A172 (cell line): ENCODE data around the gene RBM5. TPM values are rescaled to one million over a fixed set of nuclear protein-coding genes. Genes with fewer than 3 reads are reported as not detected.
"Not testable (repeated sequence)": the region's sequence is repeated elsewhere in the genome, so short reads cannot be mapped to it uniquely, and the experiment has no call there.

ENCODE experiments used
- DNase-seq: peaks from one replicate; pipeline ENCODE4 v3.0.0-alpha.2; 2015; ENCODE audit warnings: low spot score
- total RNA-seq: library from RNA; depleted of rRNA; stranded (reverse); fragments of >200 nt; shearing (Covaris generic); gene quantifications from 2 replicates; pipeline ENCODE4 v1.2.3, GENCODE V29; 2014; rRNA removed

Gene RBM5
- 53.7 and 79.1 TPM in 2 replicates for total RNA-seq

- peak; percentile 88 for DNase-seq
These were observed at the start of gene RBM5 for GRCh38 chr3:50088725-50089608. RBM5 (plus strand) TSS chr3:50088919; CDS start chr3:50090435, 1,516 bp downstream.

- no peak for DNase-seq
These were observed 43.7 kb upstream of the RBM5 start for GRCh38 chr3:50044976-50045375.

- DNase-seq: no peak
These were observed 41.3 kb upstream of the RBM5 start for GRCh38 chr3:50047426-50047825.

- peak; percentile 47 for DNase-seq
These were observed 38.4 kb upstream of the RBM5 start for GRCh38 chr3:50050361-50050760.

GRCh38 chr3:50057756-50058155 lies 31.0 kb upstream of the RBM5 start:
- DNase-seq: no peak

- no peak for DNase-seq
These were observed 20.6 kb upstream of the RBM5 start for GRCh38 chr3:50068134-50068533.

GRCh38 chr3:50078091-50078490 lies 10.6 kb upstream of the RBM5 start:
- DNase-seq: no peak

- no peak for DNase-seq
These were observed 10.1 kb upstream of the RBM5 start for GRCh38 chr3:50078622-50079021.

- DNase-seq: not testable (repeated sequence)
These were observed 3.8 kb upstream of the RBM5 start for GRCh38 chr3:50084951-50085350.

GRCh38 chr3:50089609-50089945 lies 858 bp downstream of the RBM5 start:
- no peak for DNase-seq

- DNase-seq: no peak
These were observed 2.3 kb downstream of the RBM5 start for GRCh38 chr3:50090984-50091383.

- DNase-seq: no peak
These were observed 6.8 kb downstream of the RBM5 start for GRCh38 chr3:50095352-50095998.

GRCh38 chr3:50100386-50100785 lies 11.7 kb downstream of the RBM5 start:
- DNase-seq: no peak

GRCh38 chr3:50100956-50101845 lies 12.5 kb downstream of the RBM5 start:
- no peak for DNase-seq

GRCh38 chr3:50102558-50102957 lies 13.8 kb downstream of the RBM5 start:
- no peak for DNase-seq

- no peak for DNase-seq
These were observed 23.0 kb downstream of the RBM5 start for GRCh38 chr3:50111757-50112156.

- DNase-seq: no peak
These were observed 23.7 kb downstream of the RBM5 start for GRCh38 chr3:50112462-50112861.

- no peak for DNase-seq
These were observed 28.4 kb downstream of the RBM5 start for GRCh38 chr3:50117120-50117519.

GRCh38 chr3:50118237-50118636 lies 29.5 kb downstream of the RBM5 start:
- no peak for DNase-seq

- no peak for DNase-seq
These were observed 31.1 kb downstream of the RBM5 start for GRCh38 chr3:50119786-50120185.

GRCh38 chr3:50120364-50121071 lies 31.8 kb downstream of the RBM5 start:
- no peak for DNase-seq
